ENCODE results near the gene MAPK8IP3.

Gene MAPK8IP3

GRCh38 chr16:1740781-1741490 is 34.9 kb downstream of the MAPK8IP3 start:
- DNase-seq = no peak

DNA sequence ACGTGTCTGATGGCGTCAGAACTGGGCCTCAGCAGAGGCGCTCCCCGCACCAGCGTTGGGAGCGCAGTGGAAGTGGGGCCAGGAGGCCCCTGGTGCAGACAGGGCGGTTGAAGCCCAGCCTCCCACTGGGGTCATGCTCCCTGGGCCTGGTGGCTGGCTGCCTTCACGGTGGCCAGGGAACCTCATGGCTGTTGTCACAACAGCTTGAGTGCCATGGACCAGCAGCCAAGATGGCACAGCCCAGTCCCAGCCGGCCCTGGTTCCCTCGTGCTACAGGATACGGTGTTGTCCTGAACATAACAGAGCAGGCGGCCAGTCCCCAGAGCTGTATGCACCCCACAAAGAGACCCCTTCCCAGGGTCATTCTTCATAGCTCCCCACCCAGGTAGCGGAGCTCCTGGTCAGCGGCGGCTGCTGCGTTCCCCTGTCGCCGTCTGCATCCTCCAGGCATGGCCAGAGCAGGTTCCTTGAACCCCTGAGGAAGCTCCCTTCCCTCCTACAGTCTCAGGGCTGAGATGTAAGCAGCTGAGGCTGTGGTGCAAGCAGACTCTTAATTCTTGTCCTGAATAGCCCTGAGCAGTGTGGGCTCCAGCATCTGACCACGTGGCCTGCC is 35.7 kb downstream of the MAPK8IP3 start:
- no peak for DNase-seq

GRCh38 chr16:1743376-1744337 is 37.7 kb downstream of the MAPK8IP3 start:
- DNase-seq = no peak

DNA sequence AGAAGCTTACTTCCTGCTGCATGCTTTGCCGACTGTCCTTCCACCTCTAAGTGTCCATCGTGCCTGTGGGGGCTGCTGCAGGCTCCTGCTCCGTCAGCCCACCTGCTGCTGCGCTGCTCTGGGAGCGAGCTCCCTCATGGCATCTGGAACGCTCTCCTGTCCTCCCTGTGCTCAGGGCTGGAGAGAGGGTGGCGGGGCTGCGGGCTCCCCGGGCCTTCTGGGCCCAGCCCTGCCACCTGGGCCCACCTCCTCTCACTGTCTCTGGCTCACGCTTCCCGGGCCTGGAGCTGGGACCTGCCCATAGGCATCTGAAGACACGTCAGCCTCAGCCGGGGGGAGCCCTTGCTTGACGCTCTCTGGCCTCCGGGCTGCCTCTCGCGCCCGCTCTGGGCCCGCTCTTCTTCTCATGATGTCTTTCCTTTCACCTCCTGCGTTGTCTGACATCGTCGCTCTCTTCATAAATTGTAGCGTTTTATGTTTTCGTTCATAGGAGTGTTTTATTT is 38.4 kb downstream of the MAPK8IP3 start:
- no peak for DNase-seq

DNA sequence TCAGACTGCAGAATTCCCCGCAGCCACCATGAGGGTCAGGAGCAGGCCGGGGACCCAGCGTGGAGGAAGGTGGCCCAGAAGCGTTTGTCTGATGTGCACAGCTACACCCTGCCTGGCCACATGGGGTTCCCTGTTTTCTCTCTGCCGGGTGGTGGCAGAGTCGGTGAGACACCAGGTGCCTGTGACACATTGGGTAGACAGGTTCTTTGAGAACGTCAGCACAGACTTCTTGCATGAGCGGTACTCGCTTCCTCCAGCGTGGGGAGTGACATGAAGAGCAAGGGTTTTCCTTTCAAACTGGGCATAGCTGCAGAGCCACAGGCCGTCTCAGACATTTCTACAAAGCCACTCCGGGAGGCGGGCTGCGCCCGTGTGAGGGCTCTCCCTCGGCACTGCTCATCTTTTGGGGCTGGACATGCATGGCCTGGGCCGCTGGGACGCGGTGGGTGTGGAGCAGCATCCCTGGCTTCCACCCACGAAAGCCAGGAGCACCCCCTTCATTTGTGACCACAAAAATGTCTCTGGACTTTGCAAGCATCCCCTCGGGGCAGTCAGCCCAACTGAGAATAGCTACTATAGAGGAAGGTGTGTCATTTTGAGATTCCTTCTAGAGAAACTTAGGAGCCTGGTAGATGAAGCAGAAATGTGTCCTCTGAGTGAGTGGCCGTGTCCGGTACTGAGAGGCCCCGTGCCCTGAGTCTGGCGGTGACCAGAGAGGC is 39.3 kb downstream of the MAPK8IP3 start:
- DNase-seq = peak in 1 of 2 experiments; percentile 52

- DNase-seq = peak; percentile 53 to 88
Measured at GRCh38 chr16:1745900-1746692, 40.1 kb downstream of the MAPK8IP3 start.

GRCh38 chr16:1746693-1747195 is 40.7 kb downstream of the MAPK8IP3 start:
- no peak for DNase-seq

DNA sequence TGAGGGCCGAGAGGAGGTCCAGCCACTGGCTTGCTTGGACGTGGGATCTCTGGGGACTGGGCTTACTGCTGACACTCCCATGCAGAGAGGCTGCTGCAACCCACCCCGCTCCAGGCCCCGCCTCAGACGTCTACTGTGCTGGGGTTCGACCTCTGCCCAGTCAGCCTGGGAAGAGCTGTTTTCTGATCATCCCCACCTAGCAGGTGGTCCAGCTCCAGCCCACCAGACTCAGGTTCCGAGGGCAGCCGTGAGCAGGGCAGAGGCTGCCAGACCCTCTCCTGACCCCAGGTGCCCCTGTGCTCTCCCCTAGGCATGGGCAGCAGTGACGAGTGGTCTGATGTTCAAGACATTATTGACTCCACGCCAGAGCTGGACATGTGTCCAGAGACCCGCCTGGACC is 41.9 kb downstream of the MAPK8IP3 start:
- DNase-seq = no peak

DNA sequence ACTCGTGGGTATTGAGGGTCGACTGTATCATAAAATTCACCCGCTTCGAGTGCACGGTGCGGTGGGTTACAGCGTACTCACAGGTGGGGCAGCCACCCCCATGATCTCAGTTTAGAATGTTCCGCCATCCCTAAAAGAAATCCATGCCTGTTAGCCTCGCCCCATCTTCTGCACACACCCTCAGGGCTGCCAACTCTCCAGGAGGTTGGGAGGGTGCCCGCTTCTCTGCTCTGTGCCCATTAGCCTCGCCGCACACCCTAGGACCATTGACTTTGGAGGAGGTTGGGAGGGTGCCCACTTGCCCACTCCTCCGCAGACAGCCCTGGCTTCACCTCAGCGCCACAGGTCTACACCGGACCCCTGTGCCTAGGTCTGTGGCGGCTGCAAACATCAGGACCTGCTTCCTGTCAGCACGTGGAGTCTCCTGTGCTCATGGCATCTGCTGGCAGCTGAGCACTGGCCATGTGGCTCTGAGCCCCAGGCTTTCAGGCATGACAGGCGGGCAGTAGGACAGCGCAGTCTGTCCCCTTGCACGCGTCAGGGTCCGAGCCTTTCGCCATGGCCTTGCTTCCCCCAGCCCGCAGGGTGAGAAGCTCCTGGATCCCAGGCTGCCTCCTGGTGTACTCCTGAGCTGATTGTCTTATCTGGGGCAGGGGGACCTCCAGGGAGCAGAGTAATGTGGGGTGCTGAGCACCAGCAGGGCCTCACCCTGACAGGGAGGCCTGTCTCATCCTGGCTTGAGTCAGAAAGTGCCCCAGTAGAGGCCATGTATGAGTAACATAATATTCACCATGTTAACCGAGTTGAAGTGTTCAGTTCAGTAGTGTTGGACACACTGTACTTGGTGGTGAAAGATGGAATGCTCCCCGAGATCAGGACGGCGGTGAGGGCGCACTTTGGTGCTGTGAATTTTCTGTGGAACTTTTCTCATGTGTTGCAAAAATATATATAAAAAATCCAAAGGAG is 43.4 kb downstream of the MAPK8IP3 start:
- DNase-seq = no peak

- no peak for DNase-seq
Measured at GRCh38 chr16:1751946-1752345, 46.0 kb downstream of the MAPK8IP3 start.

DNA sequence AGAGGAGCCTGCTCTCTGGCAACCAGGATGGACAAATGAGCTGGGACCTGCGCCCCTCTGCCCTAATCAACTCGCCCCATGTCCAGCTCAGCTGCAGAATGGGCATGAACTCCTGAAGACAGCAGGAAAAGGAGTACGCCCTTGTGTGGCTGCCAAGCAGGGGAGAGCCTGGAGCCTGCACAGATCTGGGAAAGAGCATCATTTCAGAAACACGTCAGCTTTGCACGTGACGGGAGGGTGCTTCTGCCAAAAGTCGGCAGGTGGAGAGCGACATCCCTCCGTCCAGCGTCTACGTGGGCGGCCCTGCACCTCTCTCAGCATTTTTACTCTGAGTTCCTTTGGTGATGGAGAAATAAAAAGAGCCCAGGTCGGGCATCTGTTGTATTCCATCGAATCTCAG is 46.9 kb downstream of the MAPK8IP3 start:
- no peak for DNase-seq

DNA sequence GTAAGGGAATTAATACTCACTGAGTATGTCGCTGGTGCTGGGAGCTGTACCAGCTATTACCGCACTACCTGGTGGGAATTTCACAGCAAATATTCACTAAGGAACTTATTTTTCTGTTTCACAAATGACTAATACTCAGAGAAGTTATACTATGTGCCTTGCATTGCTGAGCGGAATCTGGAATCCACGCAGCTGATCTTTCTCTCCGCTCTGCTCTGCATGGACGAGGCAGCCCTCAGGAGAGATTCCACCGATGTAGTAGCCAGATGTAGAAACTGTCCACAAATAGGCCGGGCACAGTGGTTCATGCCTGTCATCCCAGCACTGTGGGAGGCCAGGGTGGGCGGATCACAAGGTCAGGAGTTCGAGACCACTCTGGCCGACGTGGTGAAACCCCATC is 48.2 kb downstream of the MAPK8IP3 start:
- DNase-seq = no peak

- DNase-seq = no peak
Measured at GRCh38 chr16:1757714-1758461, 51.9 kb downstream of the MAPK8IP3 start.

DNA sequence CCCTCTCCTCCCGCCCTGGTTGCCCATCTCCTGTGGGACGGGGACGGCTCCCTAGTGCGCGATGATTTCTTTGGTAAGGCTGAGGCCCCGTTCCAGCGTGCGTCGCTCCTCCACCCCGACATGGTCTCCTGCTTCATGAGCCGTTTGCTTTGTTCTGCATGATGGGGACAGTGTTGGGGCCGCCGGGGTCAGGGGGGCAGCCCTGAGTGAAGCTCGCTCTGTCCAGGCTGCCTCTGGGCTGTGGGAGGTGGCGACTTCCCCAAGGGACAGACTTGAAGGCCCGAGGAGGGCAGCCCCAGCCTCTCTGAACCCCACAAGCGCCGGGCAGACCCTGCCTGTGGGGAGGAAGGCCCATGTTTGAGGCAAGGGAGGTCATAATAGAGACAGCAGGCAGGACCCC is 52.9 kb downstream of the MAPK8IP3 start:
- no peak for DNase-seq

GRCh38 chr16:1759511-1759910 is 53.5 kb downstream of the MAPK8IP3 start:
- no peak for DNase-seq

- DNase-seq = no peak
Measured at GRCh38 chr16:1760911-1761310, 54.9 kb downstream of the MAPK8IP3 start.

- no peak for DNase-seq
Measured at GRCh38 chr16:1761751-1762150, 55.8 kb downstream of the MAPK8IP3 start.

GRCh38 chr16:1762196-1762878 is 56.3 kb downstream of the MAPK8IP3 start:
- DNase-seq = no peak
